ENCODE results near the gene ESRP2. TPM values are rescaled to one million over a fixed set of nuclear protein-coding genes. Genes with fewer than 3 reads are reported as not detected.

Gene ESRP2
- total RNA-seq, 3 donors from 2014 or later (not counting 1 experiment from before 2014, with no cell fraction given) = not detected

DNA sequence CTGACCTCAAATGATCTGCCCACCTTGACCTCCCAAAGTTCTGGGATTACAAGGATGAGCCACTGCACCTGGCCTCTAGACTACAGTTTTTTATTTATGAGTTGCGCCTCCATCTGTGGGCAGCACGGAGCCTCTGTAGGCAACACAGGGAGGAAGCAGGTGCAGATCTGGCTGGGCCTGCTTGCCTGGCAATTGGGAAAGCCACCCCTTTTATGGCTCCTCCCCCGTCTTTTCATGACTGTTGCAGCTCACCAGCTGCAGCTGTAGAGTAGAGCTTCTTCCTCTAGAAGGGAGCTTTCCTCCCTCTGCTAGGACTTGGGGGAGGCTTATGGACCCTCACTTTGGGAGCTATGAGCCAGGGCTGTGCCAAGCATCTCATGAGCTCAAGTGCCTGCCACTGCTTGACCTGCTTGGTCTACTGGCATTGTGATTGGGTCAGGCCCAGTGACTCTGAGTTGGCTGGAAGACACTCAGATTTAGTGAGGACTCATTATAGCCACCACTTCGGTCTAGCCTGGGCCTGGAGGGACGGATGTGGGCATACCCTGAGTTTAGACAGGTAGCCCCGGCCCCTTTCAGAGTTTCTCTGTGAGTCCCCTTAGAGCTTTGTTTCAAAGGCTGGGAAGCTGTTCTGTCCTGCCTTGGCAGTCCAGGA, 21.5 kb upstream of the ESRP2 start:
- H3K27ac ChIP-seq (ENCODE audit: low read length) = peak overlapping the region; percentile 18
- peaks cover 0 to 8% of the 10 kb centered on the region in 2 donors for H3K4me1 Mint-ChIP-seq
- no peak overlapping the region for H3K4me3 Mint-ChIP-seq
- H3K4me1 ChIP-seq (ENCODE audit: control insufficient read depth, insufficient read depth, low read length) = peaks cover 18% of the 10 kb centered on the region
- peak in 1 of 2 donors; percentile 46 for DNase-seq
- ATAC-seq = no peak
- no peak overlapping the region for H3K4me3 ChIP-seq (ENCODE audit: low read length)
- WGBS (ENCODE audit: insufficient coverage) = 56% methylated on average over 6 of the region's 6 CpGs
- peaks cover 15% of the 10 kb centered on the region for H3K36me3 ChIP-seq (ENCODE audit: control insufficient read depth, insufficient read depth, low read length)
- intact Hi-C loops (cut with micrococcal nuclease) = no loop called here
- H3K9me3 Mint-ChIP-seq = no peaks in the 10 kb centered on the region
- H3K27ac Mint-ChIP-seq = no peak overlapping the region
- H3K9me3 ChIP-seq (ENCODE audit: control insufficient read depth, insufficient read depth, low read length) = no peaks in the 10 kb centered on the region
- H3K36me3 Mint-ChIP-seq = no peaks in the 10 kb centered on the region
- H3K27me3 Mint-ChIP-seq (ENCODE audit: low read depth in 2 of 2) = no peaks in the 10 kb centered on the region
- TF ChIP-seq, protein P1, sequence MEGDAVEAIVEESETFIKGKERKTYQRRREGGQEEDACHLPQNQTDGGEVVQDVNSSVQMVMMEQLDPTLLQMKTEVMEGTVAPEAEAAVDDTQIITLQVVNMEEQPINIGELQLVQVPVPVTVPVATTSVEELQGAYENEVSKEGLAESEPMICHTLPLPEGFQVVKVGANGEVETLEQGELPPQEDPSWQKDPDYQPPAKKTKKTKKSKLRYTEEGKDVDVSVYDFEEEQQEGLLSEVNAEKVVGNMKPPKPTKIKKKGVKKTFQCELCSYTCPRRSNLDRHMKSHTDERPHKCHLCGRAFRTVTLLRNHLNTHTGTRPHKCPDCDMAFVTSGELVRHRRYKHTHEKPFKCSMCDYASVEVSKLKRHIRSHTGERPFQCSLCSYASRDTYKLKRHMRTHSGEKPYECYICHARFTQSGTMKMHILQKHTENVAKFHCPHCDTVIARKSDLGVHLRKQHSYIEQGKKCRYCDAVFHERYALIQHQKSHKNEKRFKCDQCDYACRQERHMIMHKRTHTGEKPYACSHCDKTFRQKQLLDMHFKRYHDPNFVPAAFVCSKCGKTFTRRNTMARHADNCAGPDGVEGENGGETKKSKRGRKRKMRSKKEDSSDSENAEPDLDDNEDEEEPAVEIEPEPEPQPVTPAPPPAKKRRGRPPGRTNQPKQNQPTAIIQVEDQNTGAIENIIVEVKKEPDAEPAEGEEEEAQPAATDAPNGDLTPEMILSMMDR (IDR thresholded peaks at IDR 0.05) = no peak
- no peaks in the 10 kb centered on the region for H3K27me3 ChIP-seq (ENCODE audit: control insufficient read depth, insufficient read depth, low read length)

DNA sequence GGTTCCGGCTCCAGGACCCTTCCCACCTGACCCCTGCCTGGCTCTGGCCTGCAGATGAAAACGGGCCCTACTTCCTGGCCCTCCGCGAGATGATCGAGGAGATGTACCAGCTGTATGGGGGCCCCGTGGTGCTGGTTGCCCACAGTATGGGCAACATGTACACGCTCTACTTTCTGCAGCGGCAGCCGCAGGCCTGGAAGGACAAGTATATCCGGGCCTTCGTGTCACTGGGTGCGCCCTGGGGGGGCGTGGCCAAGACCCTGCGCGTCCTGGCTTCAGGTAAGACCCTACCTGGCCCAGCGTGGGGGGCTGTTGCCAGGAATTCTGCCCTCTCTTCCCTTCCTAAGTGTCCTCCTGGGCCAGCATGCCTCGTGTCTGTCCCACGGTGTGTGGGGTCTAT, 19.8 kb upstream of the ESRP2 start:
- Mint-ChIP-seq H3K4me3 (no peak overlapping the region), H3K36me3 (no peaks in the 10 kb centered on the region), H3K9me3 (no peaks in the 10 kb centered on the region), H3K27ac (no peak overlapping the region), H3K27me3 (ENCODE audit: low read depth in 2 of 2) (no peaks in the 10 kb centered on the region), H3K4me1 (no peaks in the 10 kb centered on the region)
- 93% methylated on average over 18 of the region's 18 CpGs for WGBS (ENCODE audit: insufficient coverage)
- intact Hi-C loops (cut with micrococcal nuclease) = no loop called here
- no peak overlapping the region for H3K27ac ChIP-seq (ENCODE audit: low read length)
- peaks cover 17% of the 10 kb centered on the region for H3K36me3 ChIP-seq (ENCODE audit: control insufficient read depth, insufficient read depth, low read length)
- H3K27me3 ChIP-seq (ENCODE audit: control insufficient read depth, insufficient read depth, low read length) = no peaks in the 10 kb centered on the region
- H3K9me3 ChIP-seq (ENCODE audit: control insufficient read depth, insufficient read depth, low read length) = no peaks in the 10 kb centered on the region
- no peak for ATAC-seq
- H3K4me3 ChIP-seq (ENCODE audit: low read length) = no peak overlapping the region
- TF ChIP-seq, protein P1 (IDR thresholded peaks at IDR 0.05) = no peak
- no peak for DNase-seq
- H3K4me1 ChIP-seq (ENCODE audit: control insufficient read depth, insufficient read depth, low read length) = peaks cover 9% of the 10 kb centered on the region

DNA sequence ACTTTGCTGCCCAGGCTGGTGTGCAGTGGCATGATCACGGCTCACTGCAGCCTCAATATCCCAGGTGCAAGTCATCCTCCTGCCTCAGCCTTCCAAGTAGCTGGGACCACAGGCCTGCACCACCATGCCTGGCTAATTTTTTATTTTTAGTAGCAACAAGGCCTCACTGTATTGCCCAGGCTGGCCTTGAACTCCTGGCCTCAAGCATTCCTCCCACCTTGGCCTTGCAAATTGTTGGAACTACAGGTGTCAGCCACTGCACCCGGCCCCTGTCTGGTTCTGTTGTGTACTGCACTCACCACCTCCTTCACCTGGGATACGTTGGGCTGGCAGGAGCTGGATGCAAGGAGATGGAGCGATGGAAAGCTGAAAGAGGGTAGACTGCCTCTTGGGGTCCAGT, 17.8 kb upstream of the ESRP2 start:
- no peaks in the 10 kb centered on the region for H3K4me1 Mint-ChIP-seq
- no peak overlapping the region for H3K4me3 Mint-ChIP-seq
- TF ChIP-seq, protein P1 (IDR thresholded peaks at IDR 0.05) = no peak
- H3K27me3 Mint-ChIP-seq (ENCODE audit: low read depth in 2 of 2) = no peaks in the 10 kb centered on the region
- no peaks in the 10 kb centered on the region for H3K36me3 Mint-ChIP-seq
- DNase-seq (no peak), ATAC-seq (no peak)
- Histone ChIP-seq H3K9me3 (ENCODE audit: control insufficient read depth, insufficient read depth, low read length) (no peaks in the 10 kb centered on the region), H3K4me3 (ENCODE audit: low read length) (no peak overlapping the region), H3K27ac (ENCODE audit: low read length) (no peak overlapping the region), H3K36me3 (ENCODE audit: control insufficient read depth, insufficient read depth, low read length) (peaks cover 9% of the 10 kb centered on the region), H3K4me1 (ENCODE audit: control insufficient read depth, insufficient read depth, low read length) (peaks cover 9% of the 10 kb centered on the region), H3K27me3 (ENCODE audit: control insufficient read depth, insufficient read depth, low read length) (no peaks in the 10 kb centered on the region)
- no peaks in the 10 kb centered on the region for H3K9me3 Mint-ChIP-seq
- intact Hi-C loops (cut with micrococcal nuclease) = no loop called here
- no peak overlapping the region for H3K27ac Mint-ChIP-seq
- 93% methylated on average over 4 of the region's 4 CpGs for WGBS (ENCODE audit: insufficient coverage)

DNA sequence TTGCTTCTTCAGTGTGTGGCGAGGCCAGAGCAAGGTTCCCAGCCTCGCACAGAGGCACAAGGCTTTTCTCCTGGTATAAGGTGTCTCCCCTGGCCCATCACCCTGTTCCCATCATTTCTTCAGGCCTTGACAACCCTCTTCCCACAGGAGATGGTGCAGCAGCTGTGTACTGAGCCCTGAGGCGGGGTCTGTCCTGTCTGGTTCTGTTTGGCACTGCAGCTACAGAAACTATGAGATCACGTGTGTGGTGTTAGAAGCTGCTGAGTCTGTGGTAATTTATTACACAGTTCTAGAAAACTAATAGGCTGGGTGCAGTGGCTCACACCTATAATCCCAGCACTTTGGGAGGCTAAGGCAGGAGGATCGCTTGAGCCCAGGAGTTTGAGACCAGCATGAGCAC, 16.5 kb upstream of the ESRP2 start:
- DNase-seq (no peak), ATAC-seq (no peak)
- H3K36me3 Mint-ChIP-seq = no peaks in the 10 kb centered on the region
- Histone ChIP-seq H3K4me1 (ENCODE audit: control insufficient read depth, insufficient read depth, low read length) (peaks cover 7% of the 10 kb centered on the region), H3K27ac (ENCODE audit: low read length) (no peak overlapping the region), H3K9me3 (ENCODE audit: control insufficient read depth, insufficient read depth, low read length) (no peaks in the 10 kb centered on the region), H3K36me3 (ENCODE audit: control insufficient read depth, insufficient read depth, low read length) (peaks cover 9% of the 10 kb centered on the region), H3K27me3 (ENCODE audit: control insufficient read depth, insufficient read depth, low read length) (no peaks in the 10 kb centered on the region), H3K4me3 (ENCODE audit: low read length) (no peak overlapping the region)
- no peaks in the 10 kb centered on the region for H3K4me1 Mint-ChIP-seq
- TF ChIP-seq, protein P1 (IDR thresholded peaks at IDR 0.05) = no peak
- intact Hi-C loops (cut with micrococcal nuclease) = no loop called here
- no peak overlapping the region for H3K27ac Mint-ChIP-seq
- H3K9me3 Mint-ChIP-seq = no peaks in the 10 kb centered on the region
- no peak overlapping the region for H3K4me3 Mint-ChIP-seq
- WGBS (ENCODE audit: insufficient coverage) = 92% methylated on average over 5 of the region's 5 CpGs
- no peaks in the 10 kb centered on the region for H3K27me3 Mint-ChIP-seq (ENCODE audit: low read depth in 2 of 2)

All from natural killer cell (primary cell).